Caco-2 (cell line): ENCODE results near the gene PEDS1. TPM values are rescaled to one million over a fixed set of nuclear protein-coding genes. Genes with fewer than 3 reads are reported as not detected.
"Not testable (repeated sequence)": the region's sequence is repeated elsewhere in the genome, so short reads cannot be mapped to it uniquely, and the experiment has no call there.

Experiments used
- BruUV-seq: library from RNA; stranded (reverse); fragments of 400-500 nt; replicated peaks from 2 replicates; lab custom pipeline; 2021; lab: Mats Ljungman, UMichigan
- CTCF ChIA-PET: fragments of 300-600 bp; sonication (Branson Sonifier 250); formaldehyde crosslinking; loops from one replicate; lab custom pipeline; 2022; ENCODE audit warnings: antibody characterized with exemption; lab: Charles Lee
- POLR2A ChIA-PET: fragments of 300-600 bp; sonication (Branson Sonifier 250); formaldehyde crosslinking; loops from one replicate; lab custom pipeline; 2022; ENCODE audit warnings: antibody characterized with exemption; lab: Charles Lee
- DNase-seq, 2 experiments: peaks; one replicate each; pipeline versions ENCODE4 v3.0.0 to v3.0.0-alpha.2; 2020 to 2022
- H3K27me3 ChIP-seq: replicated peaks from 2 replicates; pipeline ENCODE4 v1.6.0; 2011; ENCODE audit warnings: low read length; ENCODE audit not compliant: control insufficient read depth, insufficient read depth
- H3K36me3 ChIP-seq: 2 replicates; pipeline ENCODE4 v1.5.1; 2011; ENCODE audit warnings: low read length; ENCODE audit not compliant: control insufficient read depth, insufficient read depth
- H3K4me1 ChIP-seq: fragments of 250-450 bp; sonication (Bioruptor Pico); 2 replicates; pipeline ENCODE4 v1.5.1; 2020; ENCODE audit warnings: mild to moderate bottlenecking
- H3K4me3 ChIP-seq: 2 replicates; pipeline ENCODE4 v1.5.1; 2011; ENCODE audit warnings: low read depth, mild to moderate bottlenecking, control low read depth, low read length
- H3K9me3 ChIP-seq: fragments of 250-450 bp; sonication (Bioruptor Pico); 2 replicates; pipeline ENCODE4 v1.5.1; 2020; ENCODE audit warnings: mild to moderate bottlenecking, moderate library complexity
- H3K27ac Mint-ChIP-seq: one replicate; pipeline ENCODE4 v1.8.0; 2022; ENCODE audit warnings: mixed read lengths; ENCODE audit not compliant: unreplicated experiment
- H3K27me3 Mint-ChIP-seq: one replicate; pipeline ENCODE4 v1.8.0; 2022; ENCODE audit warnings: mixed read lengths; ENCODE audit not compliant: insufficient read depth, unreplicated experiment
- H3K36me3 Mint-ChIP-seq: one replicate; pipeline ENCODE4 v1.8.0; 2022; ENCODE audit warnings: mild to moderate bottlenecking, mixed read lengths; ENCODE audit not compliant: insufficient read depth, unreplicated experiment
- H3K4me1 Mint-ChIP-seq: one replicate; pipeline ENCODE4 v1.8.0; 2022; ENCODE audit warnings: low read depth, mixed read lengths; ENCODE audit not compliant: unreplicated experiment
- H3K4me3 Mint-ChIP-seq: one replicate; pipeline ENCODE4 v1.8.0; 2022; ENCODE audit warnings: mild to moderate bottlenecking, moderate library complexity, mixed read lengths; ENCODE audit not compliant: unreplicated experiment
- H3K9me3 Mint-ChIP-seq: one replicate; pipeline ENCODE4 v1.8.0; 2022; ENCODE audit warnings: mixed read lengths; ENCODE audit not compliant: unreplicated experiment
- intact Hi-C: fragments of 100-400 bp; cut with micrococcal nuclease; formaldehyde crosslinking; loops from one replicate; pipeline ENCODE4 v1.10.0; 2022; ENCODE audit not compliant: unreplicated experiment
- total RNA-seq: library from RNA; stranded (reverse); gene quantifications from 2 replicates; pipeline ENCODE4 v1.2.3, GENCODE V29; 2022
- TF ChIP-seq, protein P1 (sequence below), 2 experiments: fragments of 200-600 bp in 1 of 2; IDR thresholded peaks; 1 replicate in 1 of 2; 2 replicates in 1 of 2; pipeline versions ENCODE4 v1.5.1 to v1.8.0; 2011 to 2022; ENCODE audit warnings: antibody characterized with exemption in 1 of 2, control low read depth in 1 of 2, inconsistent platforms in 1 of 2, low read depth in 1 of 2, low read length in 1 of 2, mild to moderate bottlenecking in 1 of 2, moderate library complexity in 1 of 2; ENCODE audit not compliant: insufficient read depth in 1 of 2, severe bottlenecking in 1 of 2, unreplicated experiment in 1 of 2

The PEDS1 gene
- total RNA-seq, 1 experiment from 2014 or later, result 78.3 TPM

GRCh38 chr20:50136822-50137599 lies 16.5 kb downstream of the PEDS1 start:
- Mint-ChIP-seq H3K27ac (peak overlapping the region; percentile 46), H3K9me3 (no peaks in the 10 kb centered on the region), H3K27me3 (no peaks in the 10 kb centered on the region), H3K36me3 (peaks cover 93% of the 10 kb centered on the region), H3K4me1 (peaks cover 15% of the 10 kb centered on the region), H3K4me3 (no peak overlapping the region)
- POLR2A ChIA-PET, result no interaction called here
- H3K4me1 ChIP-seq, result peaks cover 31% of the 10 kb centered on the region
- TF ChIP-seq, protein P1, sequence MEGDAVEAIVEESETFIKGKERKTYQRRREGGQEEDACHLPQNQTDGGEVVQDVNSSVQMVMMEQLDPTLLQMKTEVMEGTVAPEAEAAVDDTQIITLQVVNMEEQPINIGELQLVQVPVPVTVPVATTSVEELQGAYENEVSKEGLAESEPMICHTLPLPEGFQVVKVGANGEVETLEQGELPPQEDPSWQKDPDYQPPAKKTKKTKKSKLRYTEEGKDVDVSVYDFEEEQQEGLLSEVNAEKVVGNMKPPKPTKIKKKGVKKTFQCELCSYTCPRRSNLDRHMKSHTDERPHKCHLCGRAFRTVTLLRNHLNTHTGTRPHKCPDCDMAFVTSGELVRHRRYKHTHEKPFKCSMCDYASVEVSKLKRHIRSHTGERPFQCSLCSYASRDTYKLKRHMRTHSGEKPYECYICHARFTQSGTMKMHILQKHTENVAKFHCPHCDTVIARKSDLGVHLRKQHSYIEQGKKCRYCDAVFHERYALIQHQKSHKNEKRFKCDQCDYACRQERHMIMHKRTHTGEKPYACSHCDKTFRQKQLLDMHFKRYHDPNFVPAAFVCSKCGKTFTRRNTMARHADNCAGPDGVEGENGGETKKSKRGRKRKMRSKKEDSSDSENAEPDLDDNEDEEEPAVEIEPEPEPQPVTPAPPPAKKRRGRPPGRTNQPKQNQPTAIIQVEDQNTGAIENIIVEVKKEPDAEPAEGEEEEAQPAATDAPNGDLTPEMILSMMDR (IDR thresholded peaks at IDR 0.05; ENCODE audit: insufficient read depth in 1 of 2, low read depth in 1 of 2, low read length in 1 of 2, severe bottlenecking in 1 of 2, unreplicated experiment in 1 of 2), result no peak
- no peaks in the 10 kb centered on the region for H3K27me3 ChIP-seq
- no peak overlapping the region for H3K4me3 ChIP-seq
- intact Hi-C loops, result no loop called here
- H3K9me3 ChIP-seq, result no peaks in the 10 kb centered on the region
- H3K36me3 ChIP-seq, result peaks cover 9% of the 10 kb centered on the region; the same call in 1 of the 2 replicates
- CTCF ChIA-PET, result interaction anchor here (0.6 to 1.4 kb wide), 3 partner anchors 16 to 350 kb away, joined by 3 to 6 read pairs (median 4); no protein-coding TSS in a partner anchor
- no TSS peak for BruUV-seq
- DNase-seq, result no peak

DNA sequence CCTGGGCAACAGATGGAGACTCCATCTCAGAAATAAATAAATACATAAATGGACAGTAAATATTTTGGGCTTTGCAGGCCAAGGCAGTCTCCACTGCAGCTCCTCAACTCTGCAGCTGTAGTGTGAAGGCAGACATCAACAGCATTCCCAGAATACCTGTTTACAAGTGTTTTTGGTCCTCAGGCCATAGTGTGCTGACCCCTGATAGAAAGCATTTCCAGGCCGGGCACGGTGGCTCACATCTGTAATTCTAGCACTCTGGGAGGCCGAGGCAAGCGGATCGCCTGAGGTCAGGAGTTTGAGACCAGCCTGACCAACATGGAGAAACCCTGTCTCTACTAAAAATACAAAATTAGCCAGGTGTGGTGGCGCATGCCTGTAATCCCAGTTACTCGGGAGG lies 18.4 kb downstream of the PEDS1 start:
- H3K27me3 Mint-ChIP-seq, intact Hi-C loops, DNase-seq, H3K27ac Mint-ChIP-seq, H3K36me3 ChIP-seq, H3K4me3 Mint-ChIP-seq, H3K4me3 ChIP-seq, H3K4me1 Mint-ChIP-seq, H3K27me3 ChIP-seq, H3K9me3 ChIP-seq, H3K9me3 Mint-ChIP-seq, BruUV-seq: not testable (repeated sequence)
- H3K4me1 ChIP-seq, result peaks cover 31% of the 10 kb centered on the region
- H3K36me3 Mint-ChIP-seq, result peaks cover 92% of the 10 kb centered on the region
- ChIA-PET CTCF (interaction anchor here (0.6 kb wide), 1 partner anchor 18 kb away, joined by 3 read pairs; no protein-coding TSS in a partner anchor), POLR2A (interaction anchor here (1.8 kb wide), 1 partner anchor 19 kb away, joined by 7 read pairs; the partner anchor contains the start of gene PEDS1)

DNA sequence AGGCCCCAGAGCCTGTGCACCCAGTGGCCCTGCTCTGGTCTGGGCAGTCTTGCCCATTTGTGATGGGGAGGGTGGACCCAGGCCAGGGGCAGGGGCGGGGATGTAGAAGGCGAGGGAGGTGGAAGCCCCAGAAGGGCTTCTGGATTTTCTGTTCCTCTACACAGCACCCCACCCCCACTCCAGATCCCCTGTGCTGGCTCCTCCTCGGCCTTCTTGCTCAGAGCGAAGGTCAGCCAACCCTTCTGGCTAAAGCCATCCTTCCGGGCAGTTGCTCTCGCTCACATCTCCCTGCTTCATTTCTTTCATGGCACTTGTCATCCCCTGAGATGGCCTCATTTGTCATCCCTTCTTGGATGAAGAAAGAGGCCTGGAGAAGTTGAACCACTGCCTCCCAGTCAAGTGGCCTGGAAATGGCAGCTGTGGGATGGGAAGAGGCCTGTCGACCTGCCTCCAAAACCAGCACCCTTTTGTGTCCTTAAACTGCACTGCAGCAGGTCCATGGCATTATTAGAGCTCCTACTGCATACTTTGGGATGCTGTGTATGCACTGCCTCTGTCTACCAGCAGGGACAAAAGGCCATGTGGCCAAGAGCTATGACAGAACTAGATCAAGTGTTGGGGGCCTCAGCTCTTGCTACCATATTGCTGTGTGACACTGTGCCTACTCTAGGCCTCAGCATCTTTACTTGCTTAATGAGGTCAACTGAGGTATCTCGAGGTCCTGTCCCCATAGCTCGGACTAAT lies 19.9 kb downstream of the PEDS1 start:
- H3K4me1 ChIP-seq, result peaks cover 26% of the 10 kb centered on the region
- CTCF ChIA-PET, result interaction anchor here (0.5 to 3.6 kb wide), 14 partner anchors 9 to 154 kb away, joined by 3 to 19 read pairs (median 4); partner anchors contain the start of genes PEDS1 and UBE2V1
- Mint-ChIP-seq H3K27me3 (no peaks in the 10 kb centered on the region), H3K4me3 (no peak overlapping the region), H3K4me1 (peaks cover 7% of the 10 kb centered on the region), H3K27ac (no peak overlapping the region), H3K9me3 (no peaks in the 10 kb centered on the region), H3K36me3 (peaks cover 90% of the 10 kb centered on the region)
- TF ChIP-seq, protein P1 (IDR thresholded peaks at IDR 0.05; ENCODE audit: insufficient read depth in 1 of 2, low read depth in 1 of 2, low read length in 1 of 2, severe bottlenecking in 1 of 2, unreplicated experiment in 1 of 2), result peak; percentile 31 to 56
- H3K36me3 ChIP-seq, result peaks cover 7% of the 10 kb centered on the region
- DNase-seq, result no peak
- no peaks in the 10 kb centered on the region for H3K9me3 ChIP-seq
- POLR2A ChIA-PET, result interaction anchor here (0.8 to 1.8 kb wide), 5 partner anchors 12 to 154 kb away, joined by 3 to 7 read pairs (median 3); partner anchors contain the start of gene PEDS1
- no peaks in the 10 kb centered on the region for H3K27me3 ChIP-seq
- intact Hi-C loops, result no loop called here
- no TSS peak for BruUV-seq
- H3K4me3 ChIP-seq, result no peak overlapping the region
